ENCODE measurements around the gene MSMP.

Gene MSMP

GRCh38 chr9:35758475-35759050, 4.5 kb upstream of the MSMP start:
- Mint-ChIP-seq H3K4me3 (peak overlapping the region; percentile 46 to 73 (median 57)), H3K27ac (peak overlapping the region; percentile 29 to 54 (median 37)), H3K27me3 (ENCODE audit: low read depth) (no peaks in the 10 kb centered on the region), H3K4me1 (peaks cover 25% of the 10 kb centered on the region), H3K9me3 (no peaks in the 10 kb centered on the region), H3K36me3 (ENCODE audit: low read depth) (peaks cover 17% of the 10 kb centered on the region)
- TF ChIP-seq CTCF (IDR thresholded peaks at IDR 0.05; ENCODE audit: unreplicated experiment in 3 of 3) = no peak

- TF ChIP-seq CTCF (IDR thresholded peaks at IDR 0.05; ENCODE audit: unreplicated experiment in 3 of 3) = no peak
- Mint-ChIP-seq H3K9me3 (no peaks in the 10 kb centered on the region), H3K4me1 (peaks cover 25% of the 10 kb centered on the region), H3K4me3 (peak overlapping the region; percentile 74 to 90 (median 88)), H3K27ac (peak overlapping the region; percentile 37 to 96 (median 73)), H3K36me3 (ENCODE audit: low read depth) (peaks cover 23% of the 10 kb centered on the region), H3K27me3 (ENCODE audit: low read depth) (no peaks in the 10 kb centered on the region)
These were observed 3.8 kb upstream of the MSMP start for GRCh38 chr9:35757892-35758275.

- H3K36me3 Mint-ChIP-seq (ENCODE audit: low read depth) = peaks cover 28% of the 10 kb centered on the region
- H3K27ac Mint-ChIP-seq = peak overlapping the region; percentile 37 to 96 (median 93)
- H3K9me3 Mint-ChIP-seq = no peaks in the 10 kb centered on the region
- H3K4me3 Mint-ChIP-seq = peak overlapping the region; percentile 87 to 90 (median 88)
- H3K27me3 Mint-ChIP-seq (ENCODE audit: low read depth) = no peaks in the 10 kb centered on the region
- H3K4me1 Mint-ChIP-seq = peaks cover 25% of the 10 kb centered on the region
- no peak for TF ChIP-seq CTCF (IDR thresholded peaks at IDR 0.05; ENCODE audit: unreplicated experiment in 3 of 3)
These were observed 3.3 kb upstream of the MSMP start for GRCh38 chr9:35757226-35757891.

GRCh38 chr9:35756275-35757225, 2.5 kb upstream of the MSMP start:
- TF ChIP-seq CTCF (IDR thresholded peaks at IDR 0.05; ENCODE audit: unreplicated experiment in 3 of 3) = peak; percentile 35 to 43 (median 42)
- Mint-ChIP-seq H3K27me3 (ENCODE audit: low read depth) (no peaks in the 10 kb centered on the region), H3K27ac (peak overlapping the region; percentile 37 to 96 (median 93)), H3K4me1 (peaks cover 25% of the 10 kb centered on the region), H3K36me3 (ENCODE audit: low read depth) (peaks cover 33% of the 10 kb centered on the region), H3K9me3 (no peaks in the 10 kb centered on the region), H3K4me3 (peak overlapping the region; percentile 87 to 92 (median 88))

GRCh38 chr9:35755071-35755470, 995 bp upstream of the MSMP start:
- no peak for TF ChIP-seq CTCF (IDR thresholded peaks at IDR 0.05; ENCODE audit: unreplicated experiment in 3 of 3)
- H3K27ac Mint-ChIP-seq = no peak overlapping the region
- no peaks in the 10 kb centered on the region for H3K27me3 Mint-ChIP-seq (ENCODE audit: low read depth)
- peaks cover 19% of the 10 kb centered on the region for H3K4me1 Mint-ChIP-seq
- no peaks in the 10 kb centered on the region for H3K9me3 Mint-ChIP-seq
- peaks cover 37% of the 10 kb centered on the region for H3K36me3 Mint-ChIP-seq (ENCODE audit: low read depth)
- peak overlapping the region in 2 of 3 experiments; percentile 21 to 29 for H3K4me3 Mint-ChIP-seq

All from nephron (organoid).